GM12878 (cell line): Measurements from ENCODE around the gene SYTL1. TPM values are rescaled to one million over a fixed set of nuclear protein-coding genes. Genes with fewer than 3 reads are reported as not detected.
A peak's percentile ranks its signal among the peaks of the same experiment; 100 is the strongest.

Experiments
- CBX5 ChIP-seq: sonication (generic); IDR thresholded peaks from 2 replicates; pipeline ENCODE4 v1.6.1; 2016; ENCODE audit warnings: low read depth, moderate library complexity, mild to moderate bottlenecking, inconsistent platforms
- CREB1 ChIP-seq: IDR thresholded peaks from 2 replicates; pipeline ENCODE4 v1.6.1; 2012; ENCODE audit warnings: low read depth, mild to moderate bottlenecking, inconsistent platforms
- ETV6 ChIP-seq, 2 experiments: fragments of 450-650 bp in 1 of 2; IDR thresholded peaks in 1 of 2; conservative IDR thresholded peaks in 1 of 2; 2 replicates each; pipeline ENCODE4 v1.6.1; 2014; ENCODE audit warnings: antibody characterized with exemption in 1 of 2, borderline replicate concordance in 1 of 2, low read depth in 1 of 2, mild to moderate bottlenecking in 1 of 2, moderate library complexity in 1 of 2
- GABPA ChIP-seq: IDR thresholded peaks from 2 replicates; pipeline ENCODE4 v1.6.1; 2014; ENCODE audit warnings: antibody characterized with exemption, low read depth, mild to moderate bottlenecking, inconsistent platforms
- IKZF2 ChIP-seq, 2 experiments: fragments of 450-650 bp; IDR thresholded peaks; 2 replicates each; pipeline ENCODE4 v1.6.1; 2017; ENCODE audit warnings: mild to moderate bottlenecking in 2 of 2, moderate library complexity in 2 of 2
- KDM1A ChIP-seq: fragments of 200-600 bp; sonication (generic); IDR thresholded peaks from 2 replicates; pipeline ENCODE4 v1.6.1; 2016; ENCODE audit warnings: borderline replicate concordance
- MEF2B ChIP-seq: fragments of 450-650 bp; IDR thresholded peaks from 2 replicates; pipeline ENCODE4 v1.6.1; 2018; ENCODE audit warnings: mild to moderate bottlenecking, moderate library complexity; ENCODE audit not compliant: partially characterized antibody, poor library complexity, severe bottlenecking
- MTA2 ChIP-seq: fragments of 450-650 bp; IDR thresholded peaks from 2 replicates; pipeline ENCODE4 v1.6.1; 2016; ENCODE audit warnings: low read depth, mild to moderate bottlenecking, moderate library complexity
- MTA3 ChIP-seq: IDR thresholded peaks from 2 replicates; pipeline ENCODE4 v1.6.1; 2012; ENCODE audit warnings: low read length, inconsistent platforms, borderline replicate concordance
- MXI1 ChIP-seq: fragments of 150-350 bp; IDR thresholded peaks from 2 replicates; pipeline ENCODE4 v1.6.1; 2011; ENCODE audit warnings: low read depth, mild to moderate bottlenecking, inconsistent platforms, low read length, improper control_type of control experiment
- NBN ChIP-seq: fragments of 450-650 bp; IDR thresholded peaks from 2 replicates; pipeline ENCODE4 v1.6.1; 2016
- POU2F2 ChIP-seq: IDR thresholded peaks from 3 replicates; pipeline ENCODE4 v1.6.1; 2011; ENCODE audit warnings: low read depth, mild to moderate bottlenecking, low read length, borderline replicate concordance
- SIN3A ChIP-seq: IDR thresholded peaks from 2 replicates; pipeline ENCODE4 v1.6.1; 2012; ENCODE audit warnings: low read depth, low read length, improper control_type of control experiment
- SMAD1 ChIP-seq: fragments of 450-650 bp; IDR thresholded peaks from 2 replicates; pipeline ENCODE4 v1.6.1; 2018; ENCODE audit warnings: mild to moderate bottlenecking, low read depth; ENCODE audit not compliant: partially characterized antibody
- SMARCA5 ChIP-seq: fragments of 450-650 bp; IDR thresholded peaks from 2 replicates; pipeline ENCODE4 v1.6.1; 2017; ENCODE audit warnings: mild to moderate bottlenecking
- SPI1 ChIP-seq: IDR thresholded peaks from 2 replicates; pipeline ENCODE4 v1.6.1; 2011; ENCODE audit warnings: low read depth, mild to moderate bottlenecking, low read length, moderate library complexity, borderline replicate concordance; ENCODE audit not compliant: insufficient read depth
- SUPT20H ChIP-seq: IDR thresholded peaks from 2 replicates; pipeline ENCODE4 v1.6.1; 2011; ENCODE audit warnings: low read depth, mild to moderate bottlenecking, low read length, moderate library complexity, borderline replicate concordance; ENCODE audit not compliant: control insufficient read depth
- ZNF207 ChIP-seq: fragments of 450-650 bp; IDR thresholded peaks from 2 replicates; pipeline ENCODE4 v1.6.1; 2014; ENCODE audit warnings: antibody characterized with exemption, mild to moderate bottlenecking, borderline replicate concordance
- polyA plus RNA-seq, 11 experiments: library from polyadenylated mRNA; depleted of rRNA in 4 of 11; unstranded in 6 of 11; stranded (reverse) in 5 of 11; fragments of >200 nt; fragmentation: Nextera tagmentation in 4 of 11; fragmentation: Illumina TruSeq in 1 of 11; extraction: Ambion mirVana in 4 of 11; extraction: Trizol in 1 of 11; gene quantifications; 1 replicate in 1 of 11; 2 replicates in 10 of 11; pipeline versions ENCODE4 v1.2.1 to v1.2.3, GENCODE V29; 2011 to 2016; ENCODE audit warnings: inconsistent platforms in 2 of 11, missing spikeins in 2 of 11, low read depth in 1 of 11
- total RNA-seq, 4 experiments: library from RNA; depleted of rRNA in 3 of 4; stranded (reverse); fragments of >200 nt in 3 of 4; fragmentation: Illumina TruSeq in 1 of 4; extraction: Trizol in 1 of 4; gene quantifications; 2 replicates each; pipeline versions ENCODE4 v1.2.1 to v1.2.3, GENCODE V29; 2013 to 2021
- TF ChIP-seq, protein P1 (sequence below): fragments of 450-650 bp; IDR thresholded peaks from 2 replicates; pipeline ENCODE4 v1.6.1; 2017; ENCODE audit warnings: low read depth, mild to moderate bottlenecking, moderate library complexity
- TF ChIP-seq, protein P2 (sequence below): IDR thresholded peaks from 2 replicates; pipeline ENCODE4 v1.6.1; 2012; ENCODE audit warnings: low read length, inconsistent platforms
- TF ChIP-seq, protein P3 (sequence below): IDR thresholded peaks from 2 replicates; pipeline ENCODE4 v1.6.1; 2011; ENCODE audit warnings: borderline replicate concordance, low read depth, mild to moderate bottlenecking, moderate library complexity, mixed read lengths, low read length; ENCODE audit not compliant: insufficient read depth; ENCODE audit errors: extremely low read length
- TF ChIP-seq, protein P4 (sequence below): fragments of 150-350 bp; IDR thresholded peaks from 2 replicates; pipeline ENCODE4 v1.6.1; 2014; ENCODE audit warnings: mild to moderate bottlenecking, low read depth, low read length

The SYTL1 gene
- total and polyA plus RNA-seq, 10 of the 15 experiments (the other 5 are each of a cell fraction or from before 2014, with no cell fraction given) = 0.72 to 45.6 (median 14.8) TPM

DNA sequence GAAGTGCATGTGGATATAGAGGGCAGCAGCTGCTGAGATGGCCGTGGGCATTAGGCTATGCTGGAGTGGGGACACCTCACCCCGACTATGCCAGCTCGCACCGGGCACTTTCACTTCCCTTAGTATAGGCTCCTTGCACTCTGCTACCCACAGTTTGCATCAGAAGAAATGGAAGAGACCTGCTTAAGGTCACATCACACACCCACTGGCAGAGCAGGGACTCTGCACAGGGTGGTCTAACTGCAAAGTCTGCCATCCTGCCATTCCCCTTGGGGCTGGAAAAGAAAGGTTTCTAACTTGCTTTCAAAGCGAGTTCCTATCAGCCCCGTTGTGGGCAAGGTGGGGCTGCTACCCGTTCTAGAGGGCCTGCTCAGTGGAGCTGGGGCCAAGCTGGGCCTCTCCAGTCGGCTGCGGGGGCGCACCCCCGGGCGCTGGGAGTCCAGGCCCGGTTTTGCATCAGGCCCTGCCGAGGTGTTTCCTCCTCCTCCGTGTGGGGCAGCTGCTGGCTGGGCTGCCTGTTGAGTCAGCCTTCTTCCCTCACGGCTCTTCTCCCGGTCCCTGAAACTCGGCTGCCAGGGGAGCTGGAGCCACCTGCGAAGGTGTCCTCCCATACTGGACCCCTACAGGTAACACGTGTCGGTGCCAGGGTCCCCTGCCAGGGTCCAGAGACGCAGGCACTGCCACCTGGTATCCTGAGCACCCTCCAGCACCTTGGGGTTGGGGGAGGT is at the start of gene SYTL1 (continued):
- TF ChIP-seq, protein P1, sequence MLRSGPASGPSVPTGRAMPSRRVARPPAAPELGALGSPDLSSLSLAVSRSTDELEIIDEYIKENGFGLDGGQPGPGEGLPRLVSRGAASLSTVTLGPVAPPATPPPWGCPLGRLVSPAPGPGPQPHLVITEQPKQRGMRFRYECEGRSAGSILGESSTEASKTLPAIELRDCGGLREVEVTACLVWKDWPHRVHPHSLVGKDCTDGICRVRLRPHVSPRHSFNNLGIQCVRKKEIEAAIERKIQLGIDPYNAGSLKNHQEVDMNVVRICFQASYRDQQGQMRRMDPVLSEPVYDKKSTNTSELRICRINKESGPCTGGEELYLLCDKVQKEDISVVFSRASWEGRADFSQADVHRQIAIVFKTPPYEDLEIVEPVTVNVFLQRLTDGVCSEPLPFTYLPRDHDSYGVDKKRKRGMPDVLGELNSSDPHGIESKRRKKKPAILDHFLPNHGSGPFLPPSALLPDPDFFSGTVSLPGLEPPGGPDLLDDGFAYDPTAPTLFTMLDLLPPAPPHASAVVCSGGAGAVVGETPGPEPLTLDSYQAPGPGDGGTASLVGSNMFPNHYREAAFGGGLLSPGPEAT = 0 out of 2 replicates have a peak, but pooled peaks have one; percentile 60
- TF ChIP-seq, protein P2, sequence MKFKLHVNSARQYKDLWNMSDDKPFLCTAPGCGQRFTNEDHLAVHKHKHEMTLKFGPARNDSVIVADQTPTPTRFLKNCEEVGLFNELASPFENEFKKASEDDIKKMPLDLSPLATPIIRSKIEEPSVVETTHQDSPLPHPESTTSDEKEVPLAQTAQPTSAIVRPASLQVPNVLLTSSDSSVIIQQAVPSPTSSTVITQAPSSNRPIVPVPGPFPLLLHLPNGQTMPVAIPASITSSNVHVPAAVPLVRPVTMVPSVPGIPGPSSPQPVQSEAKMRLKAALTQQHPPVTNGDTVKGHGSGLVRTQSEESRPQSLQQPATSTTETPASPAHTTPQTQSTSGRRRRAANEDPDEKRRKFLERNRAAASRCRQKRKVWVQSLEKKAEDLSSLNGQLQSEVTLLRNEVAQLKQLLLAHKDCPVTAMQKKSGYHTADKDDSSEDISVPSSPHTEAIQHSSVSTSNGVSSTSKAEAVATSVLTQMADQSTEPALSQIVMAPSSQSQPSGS = no peak
- TF ChIP-seq CBX5 (no peak), POU2F2 (no peak), IKZF2 (IDR thresholded peaks at IDR 0.05) (peak; percentile 33 to 44; a peak in 1 of 4 replicates), CREB1 (no peak), NBN (no peak), KDM1A (no peak), GABPA (no peak), MTA2 (peak; percentile 25; the same call in 1 of the 2 replicates), ETV6 (conservative IDR thresholded peaks at IDR 0.05 in 1 of 2, IDR thresholded peaks at IDR 0.05 in 1 of 2; ENCODE audit: borderline replicate concordance in 1 of 2, low read depth in 1 of 2) (0 out of 4 replicates have a peak, but pooled peaks of 1 of the 2 experiments have one; percentile 10), ZNF207 (no peak), SIN3A (peak; percentile 18; the same call in 1 of the 2 replicates), SPI1 (peak; percentile 65), MEF2B (peak; percentile 19), SUPT20H (no peak), SMAD1 (no peak), MXI1 (no peak), MTA3 (peak; percentile 52; the same call in 1 of the 2 replicates), SMARCA5 (no peak)
- TF ChIP-seq, protein P3, sequence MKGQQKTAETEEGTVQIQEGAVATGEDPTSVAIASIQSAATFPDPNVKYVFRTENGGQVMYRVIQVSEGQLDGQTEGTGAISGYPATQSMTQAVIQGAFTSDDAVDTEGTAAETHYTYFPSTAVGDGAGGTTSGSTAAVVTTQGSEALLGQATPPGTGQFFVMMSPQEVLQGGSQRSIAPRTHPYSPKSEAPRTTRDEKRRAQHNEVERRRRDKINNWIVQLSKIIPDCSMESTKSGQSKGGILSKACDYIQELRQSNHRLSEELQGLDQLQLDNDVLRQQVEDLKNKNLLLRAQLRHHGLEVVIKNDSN = no peak
- TF ChIP-seq, protein P4, sequence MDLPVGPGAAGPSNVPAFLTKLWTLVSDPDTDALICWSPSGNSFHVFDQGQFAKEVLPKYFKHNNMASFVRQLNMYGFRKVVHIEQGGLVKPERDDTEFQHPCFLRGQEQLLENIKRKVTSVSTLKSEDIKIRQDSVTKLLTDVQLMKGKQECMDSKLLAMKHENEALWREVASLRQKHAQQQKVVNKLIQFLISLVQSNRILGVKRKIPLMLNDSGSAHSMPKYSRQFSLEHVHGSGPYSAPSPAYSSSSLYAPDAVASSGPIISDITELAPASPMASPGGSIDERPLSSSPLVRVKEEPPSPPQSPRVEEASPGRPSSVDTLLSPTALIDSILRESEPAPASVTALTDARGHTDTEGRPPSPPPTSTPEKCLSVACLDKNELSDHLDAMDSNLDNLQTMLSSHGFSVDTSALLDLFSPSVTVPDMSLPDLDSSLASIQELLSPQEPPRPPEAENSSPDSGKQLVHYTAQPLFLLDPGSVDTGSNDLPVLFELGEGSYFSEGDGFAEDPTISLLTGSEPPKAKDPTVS = no peak
